ENCODE measurements around the gene S100P.

GRCh38 chr4:6657242-6658208 lies 36.2 kb upstream of the S100P start:
- TF ChIP-seq CTCF (IDR thresholded peaks at IDR 0.05) (no peak), POLR2A (IDR thresholded peaks at IDR 0.05) (no peak)
